Left lung (tissue), 10 donors: ENCODE results near the gene LMF1. TPM values are rescaled to one million over a fixed set of nuclear protein-coding genes. Genes with fewer than 3 reads are reported as not detected.

Experiments used
- ATAC-seq: fragments of 200-7000 bp; cut with Tn5 transposase; one replicate; pipeline ENCODE4 v1.9.1; 2020; ENCODE audit warnings: moderate library complexity
- DNase-seq, 4 donors: peaks; one replicate each; pipeline ENCODE4 v3.0.0-alpha.2; 2013 to 2020
- H3K27ac ChIP-seq, 2 donors: fragments of 200-600 bp; sonication (generic) in 1 of 2; one replicate each; pipeline versions ENCODE4 v1.5.0 to v1.8.0; 2020 to 2021
- H3K27me3 ChIP-seq, 2 donors: fragments of 200-600 bp; sonication (generic) in 1 of 2; one replicate each; pipeline versions ENCODE4 v1.5.0 to v1.8.0; 2020 to 2021
- H3K36me3 ChIP-seq, 2 donors: fragments of 200-600 bp; sonication (generic) in 1 of 2; one replicate each; pipeline versions ENCODE4 v1.5.0 to v1.8.0; 2020 to 2021
- H3K4me1 ChIP-seq, 2 donors: fragments of 200-600 bp; one replicate each; pipeline ENCODE4 v1.8.0; 2021
- H3K4me3 ChIP-seq, 2 donors: fragments of 200-600 bp; sonication (generic) in 1 of 2; one replicate each; pipeline versions ENCODE4 v1.5.0 to v1.8.0; 2020 to 2021; ENCODE audit warnings: mild to moderate bottlenecking in 1 of 2
- H3K9me3 ChIP-seq, 2 donors: fragments of 200-600 bp; sonication (generic) in 1 of 2; one replicate each; pipeline versions ENCODE4 v1.5.0 to v1.8.0; 2020 to 2021
- CTCF ChIP-seq, 2 donors: fragments of 200-600 bp; sonication (generic) in 1 of 2; IDR thresholded peaks; one replicate each; pipeline versions ENCODE4 v1.5.0 to v1.8.0; 2021; ENCODE audit warnings: antibody characterized with exemption in 2 of 2
- intact Hi-C, 2 donors: fragments of 100-400 bp; cut with DNase I; formaldehyde crosslinking; loops; one replicate each; pipeline versions ENCODE4 v1.11.2 to v1.14.2; 2022
- polyA plus RNA-seq, 6 donors: library from polyadenylated mRNA; unstranded; fragments of 120-200 nt; gene quantifications; one replicate each; pipeline ENCODE4 v1.2.1, GENCODE V29; 2013; ENCODE audit not compliant: insufficient read length in 6 of 6
- total RNA-seq, 2 donors: library from RNA; stranded (reverse); fragmentation: NEBNext Ultra II Directional; extraction: Animal tissue kit (Norgen Biotek cat#: 25700); gene quantifications; one replicate each; pipeline ENCODE4 v1.2.1, GENCODE V29; 2021
- donor health status: DM: no; HTN: yes; CAD: no.
- donor health status: DM: no; HTN: no; CAD: no.

LMF1 gene
- total and polyA plus RNA-seq, 8 donors = 15.5 to 23.1 (median 20.4) TPM

- H3K4me3 ChIP-seq = no peak overlapping the region
- H3K27me3 ChIP-seq = no peaks in the 10 kb centered on the region
- no peak overlapping the region for H3K27ac ChIP-seq
- DNase-seq = peak in 1 of 4 donors; percentile 78
- intact Hi-C loops = no loop called here
- H3K36me3 ChIP-seq = peaks cover 0 to 37% of the 10 kb centered on the region in 2 donors
- no peak for ATAC-seq
- TF ChIP-seq CTCF (IDR thresholded peaks at IDR 0.05) = no peak
- H3K4me1 ChIP-seq = no peaks in the 10 kb centered on the region
- peaks cover 0 to 7% of the 10 kb centered on the region in 2 donors for H3K9me3 ChIP-seq
Observed at GRCh38 chr16:912684-913613, 57.8 kb downstream of the LMF1 start.

- no peak for TF ChIP-seq CTCF (IDR thresholded peaks at IDR 0.05)
- DNase-seq = no peak
- Histone ChIP-seq H3K4me1 (no peaks in the 10 kb centered on the region), H3K36me3 (peaks cover 0 to 43% of the 10 kb centered on the region in 2 donors), H3K27ac (no peak overlapping the region), H3K4me3 (no peak overlapping the region), H3K27me3 (no peaks in the 10 kb centered on the region), H3K9me3 (peaks cover 0 to 12% of the 10 kb centered on the region in 2 donors)
- intact Hi-C loops = no loop called here
- no peak for ATAC-seq
Observed at GRCh38 chr16:912322-912683, 58.5 kb downstream of the LMF1 start.

GRCh38 chr16:911604-912321, 59.0 kb downstream of the LMF1 start:
- DNase-seq (peak in 1 of 4 donors; percentile 66), ATAC-seq (no peak)
- H3K4me3 ChIP-seq = no peak overlapping the region
- H3K4me1 ChIP-seq = no peaks in the 10 kb centered on the region
- H3K9me3 ChIP-seq = peaks cover 0 to 17% of the 10 kb centered on the region in 2 donors
- intact Hi-C loops = no loop called here
- TF ChIP-seq CTCF (IDR thresholded peaks at IDR 0.05) = no peak
- H3K27me3 ChIP-seq = no peaks in the 10 kb centered on the region
- H3K36me3 ChIP-seq = peaks cover 0 to 46% of the 10 kb centered on the region in 2 donors
- no peak overlapping the region for H3K27ac ChIP-seq

- Histone ChIP-seq H3K36me3 (peaks cover 0 to 46% of the 10 kb centered on the region in 2 donors), H3K27me3 (no peaks in the 10 kb centered on the region), H3K9me3 (peaks cover 0 to 21% of the 10 kb centered on the region in 2 donors), H3K27ac (no peak overlapping the region), H3K4me3 (no peak overlapping the region), H3K4me1 (no peaks in the 10 kb centered on the region)
- no peak for ATAC-seq
- TF ChIP-seq CTCF (IDR thresholded peaks at IDR 0.05) = no peak
- peak in 1 of 4 donors; percentile 45 for DNase-seq
- intact Hi-C loops = no loop called here
Observed at GRCh38 chr16:911101-911500, 59.7 kb downstream of the LMF1 start.

GRCh38 chr16:910181-910580, 60.6 kb downstream of the LMF1 start:
- Histone ChIP-seq H3K27me3 (no peaks in the 10 kb centered on the region), H3K36me3 (peaks cover 0 to 46% of the 10 kb centered on the region in 2 donors), H3K4me1 (no peaks in the 10 kb centered on the region), H3K9me3 (peaks cover 0 to 21% of the 10 kb centered on the region in 2 donors), H3K4me3 (no peak overlapping the region), H3K27ac (no peak overlapping the region)
- ATAC-seq (no peak), DNase-seq (peak in 1 of 4 donors; percentile 67)
- intact Hi-C loops = no loop called here
- TF ChIP-seq CTCF (IDR thresholded peaks at IDR 0.05) = no peak
